HepG2 (cell line): Measurements from ENCODE around the gene EFL1. TPM values are rescaled to one million over a fixed set of nuclear protein-coding genes. Genes with fewer than 3 reads are reported as not detected.

Source experiments
- ARID4A ChIP-seq: sonication (generic); formaldehyde crosslinking; IDR thresholded peaks from 2 replicates; pipeline ENCODE4 v1.5.0; 2020; ENCODE audit warnings: mild to moderate bottlenecking, missing genetic modification reagents, borderline replicate concordance
- CHD2 ChIP-seq: IDR thresholded peaks from 2 replicates; pipeline ENCODE4 v1.6.1; 2011; ENCODE audit warnings: low read depth, low read length, improper control_type of control experiment
- CTCF ChIP-seq: sonication (generic); formaldehyde crosslinking; IDR thresholded peaks from 2 replicates; pipeline ENCODE4 v1.5.0; 2020; ENCODE audit warnings: mild to moderate bottlenecking, missing genetic modification reagents, moderate library complexity
- ELF1 ChIP-seq: sonication (generic); formaldehyde crosslinking; IDR thresholded peaks from 2 replicates; pipeline ENCODE4 v1.4.0; 2020; ENCODE audit warnings: missing genetic modification reagents
- GLMP ChIP-seq: sonication (generic); formaldehyde crosslinking; IDR thresholded peaks from 2 replicates; pipeline ENCODE4 v1.9.0; 2021; ENCODE audit warnings: missing genetic modification reagents, mild to moderate bottlenecking, borderline replicate concordance
- HMG20B ChIP-seq: conservative IDR thresholded peaks from 2 replicates; pipeline ENCODE4 v1.6.1; 2016; ENCODE audit warnings: missing genetic modification reagents, missing compliant biosample characterization
- JUN ChIP-seq: sonication (generic); formaldehyde crosslinking; IDR thresholded peaks from 2 replicates; pipeline ENCODE4 v1.4.0; 2020; ENCODE audit warnings: mild to moderate bottlenecking, missing genetic modification reagents
- KLF6 ChIP-seq: IDR thresholded peaks from 2 replicates; pipeline ENCODE4 v1.8.0; 2016; ENCODE audit warnings: missing biosample characterization, missing genetic modification reagents
- MAFF ChIP-seq: IDR thresholded peaks from 2 replicates; pipeline ENCODE4 v1.6.1; 2011; ENCODE audit warnings: low read depth, low read length, improper control_type of control experiment
- MYC ChIP-seq: sonication (generic); formaldehyde crosslinking; IDR thresholded peaks from 2 replicates; pipeline ENCODE4 v1.9.0; 2021; ENCODE audit warnings: missing genetic modification reagents, borderline replicate concordance
- NFRKB ChIP-seq: fragments of 450-650 bp; IDR thresholded peaks from 2 replicates; pipeline ENCODE4 v1.6.1; 2017
- RARG ChIP-seq: sonication (generic); formaldehyde crosslinking; IDR thresholded peaks from 2 replicates; pipeline ENCODE4 v1.4.0; 2020; ENCODE audit warnings: low read depth, mild to moderate bottlenecking, missing genetic modification reagents
- THAP11 ChIP-seq: IDR thresholded peaks from 2 replicates; pipeline ENCODE4 v1.6.1; 2016; ENCODE audit warnings: missing biosample characterization, missing genetic modification reagents
- ZFYVE20 ChIP-seq: sonication (generic); formaldehyde crosslinking; IDR thresholded peaks from 2 replicates; pipeline ENCODE4 v1.8.0; 2023; ENCODE audit warnings: low read depth, mild to moderate bottlenecking, moderate library complexity, missing genetic modification reagents, borderline replicate concordance
- ZNF143 ChIP-seq: sonication (generic); formaldehyde crosslinking; IDR thresholded peaks from 2 replicates; pipeline ENCODE4 v1.4.0; 2020; ENCODE audit warnings: missing genetic modification reagents
- ZNF232 ChIP-seq: sonication (generic); formaldehyde crosslinking; IDR thresholded peaks from 2 replicates; pipeline ENCODE4 v1.4.0; 2020; ENCODE audit warnings: missing genetic modification reagents, borderline replicate concordance
- ZNF260 ChIP-seq: sonication (generic); formaldehyde crosslinking; IDR thresholded peaks from 2 replicates; pipeline ENCODE4 v1.4.0; 2020; ENCODE audit warnings: missing genetic modification reagents, low read depth, mild to moderate bottlenecking, borderline replicate concordance
- ZNF414 ChIP-seq: sonication (generic); formaldehyde crosslinking; IDR thresholded peaks from 2 replicates; pipeline ENCODE4 v1.5.0; 2020; ENCODE audit warnings: missing genetic modification reagents
- ZNF549 ChIP-seq: sonication (generic); formaldehyde crosslinking; IDR thresholded peaks from 2 replicates; pipeline ENCODE4 v1.5.0; 2020; ENCODE audit warnings: missing genetic modification reagents
- ZNF660 ChIP-seq: sonication (generic); formaldehyde crosslinking; IDR thresholded peaks from 2 replicates; pipeline ENCODE4 v1.5.1; 2020; ENCODE audit warnings: mild to moderate bottlenecking, low read depth, missing genetic modification reagents, borderline replicate concordance
- ZNF747 ChIP-seq: sonication (generic); formaldehyde crosslinking; IDR thresholded peaks from 2 replicates; pipeline ENCODE4 v1.8.1; 2023; ENCODE audit warnings: missing genetic modification reagents, mild to moderate bottlenecking, borderline replicate concordance
- ZNF775 ChIP-seq: sonication (generic); formaldehyde crosslinking; IDR thresholded peaks from 2 replicates; pipeline ENCODE4 v1.4.0; 2020; ENCODE audit warnings: missing genetic modification reagents, mild to moderate bottlenecking, moderate library complexity, borderline replicate concordance
- ZNF792 ChIP-seq: IDR thresholded peaks from 2 replicates; pipeline ENCODE4 v1.6.1; 2016
- ZSCAN30 ChIP-seq: sonication (generic); formaldehyde crosslinking; IDR thresholded peaks from 2 replicates; pipeline ENCODE4 v1.5.0; 2020; ENCODE audit warnings: mild to moderate bottlenecking, missing genetic modification reagents
- polyA plus RNA-seq, 8 experiments: library from polyadenylated mRNA; depleted of rRNA in 3 of 8; stranded (reverse) in 7 of 8; unstranded in 1 of 8; fragments of >200 nt; fragmentation: Illumina TruSeq in 4 of 8; extraction: Trizol in 4 of 8; gene quantifications; 2 replicates each; pipeline versions ENCODE4 v1.2.1 to v1.2.3, GENCODE V29; 2011 to 2016; ENCODE audit warnings: low read depth in 4 of 8, missing spikeins in 1 of 8, mixed read lengths in 1 of 8; ENCODE audit not compliant: insufficient read depth in 1 of 8
- total RNA-seq, 5 experiments: library from RNA; depleted of rRNA; stranded (reverse); fragments of >200 nt; fragmentation: Illumina TruSeq; extraction: Trizol; gene quantifications; 2 replicates each; pipeline ENCODE4 v1.2.3, GENCODE V29; 2016; ENCODE audit warnings: low read depth in 1 of 5

The EFL1 gene
- total and polyA plus RNA-seq, 2 of the 13 experiments (the other 11 are each of a cell fraction or from before 2014, with no cell fraction given), result 6.4 to 12.0 TPM

GRCh38 chr15:82262422-82263026 lies at the start of gene EFL1, which contains the start of gene SAXO2 (continued):
- TF ChIP-seq RARG (no peak), ZNF260 (no peak), NFRKB (no peak), ZNF775 (CRISPR knock-in tag) (no peak), MAFF (no peak), ZNF660 (CRISPR knock-in tag) (no peak), ZNF232 (CRISPR knock-in tag) (no peak), THAP11 (peak; percentile 75), MYC (CRISPR knock-in tag) (peak; percentile 59; the same call in 1 of the 2 replicates), ELF1 (CRISPR knock-in tag) (peak; percentile 66), ZSCAN30 (CRISPR knock-in tag) (0 out of 2 replicates have a peak, but pooled peaks have one; percentile 58), ZNF143 (CRISPR knock-in tag) (no peak), CHD2 (no peak), ZNF414 (CRISPR knock-in tag) (no peak), ZNF549 (CRISPR knock-in tag) (no peak), ZFYVE20 (CRISPR knock-in tag) (no peak), KLF6 (CRISPR knock-in tag) (no peak), CTCF (CRISPR knock-in tag) (no peak), ARID4A (CRISPR knock-in tag) (peak; percentile 89), ZNF792 (CRISPR knock-in tag) (no peak), HMG20B (no peak), ZNF747 (CRISPR knock-in tag) (no peak), JUN (CRISPR knock-in tag) (no peak), GLMP (CRISPR knock-in tag) (no peak)
